DOHH2 (cell line): ENCODE results near the gene GPR4.

ENCODE experiments used
- EZH2phosphoT487 ChIP-seq: fragments of 200-600 bp; sonication (generic); IDR thresholded peaks from 2 replicates; pipeline ENCODE4 v1.6.1; 2017; ENCODE audit warnings: borderline replicate concordance, mild to moderate bottlenecking, antibody characterized with exemption, low read length, moderate library complexity, mixed read lengths
- TF ChIP-seq, protein P1 (sequence below): fragments of 200-600 bp; sonication (generic); IDR thresholded peaks from one replicate; pipeline ENCODE4 v1.5.1; 2014; ENCODE audit warnings: antibody characterized with exemption, mild to moderate bottlenecking, low read depth, low read length; ENCODE audit not compliant: poor library complexity, severe bottlenecking

DNA sequence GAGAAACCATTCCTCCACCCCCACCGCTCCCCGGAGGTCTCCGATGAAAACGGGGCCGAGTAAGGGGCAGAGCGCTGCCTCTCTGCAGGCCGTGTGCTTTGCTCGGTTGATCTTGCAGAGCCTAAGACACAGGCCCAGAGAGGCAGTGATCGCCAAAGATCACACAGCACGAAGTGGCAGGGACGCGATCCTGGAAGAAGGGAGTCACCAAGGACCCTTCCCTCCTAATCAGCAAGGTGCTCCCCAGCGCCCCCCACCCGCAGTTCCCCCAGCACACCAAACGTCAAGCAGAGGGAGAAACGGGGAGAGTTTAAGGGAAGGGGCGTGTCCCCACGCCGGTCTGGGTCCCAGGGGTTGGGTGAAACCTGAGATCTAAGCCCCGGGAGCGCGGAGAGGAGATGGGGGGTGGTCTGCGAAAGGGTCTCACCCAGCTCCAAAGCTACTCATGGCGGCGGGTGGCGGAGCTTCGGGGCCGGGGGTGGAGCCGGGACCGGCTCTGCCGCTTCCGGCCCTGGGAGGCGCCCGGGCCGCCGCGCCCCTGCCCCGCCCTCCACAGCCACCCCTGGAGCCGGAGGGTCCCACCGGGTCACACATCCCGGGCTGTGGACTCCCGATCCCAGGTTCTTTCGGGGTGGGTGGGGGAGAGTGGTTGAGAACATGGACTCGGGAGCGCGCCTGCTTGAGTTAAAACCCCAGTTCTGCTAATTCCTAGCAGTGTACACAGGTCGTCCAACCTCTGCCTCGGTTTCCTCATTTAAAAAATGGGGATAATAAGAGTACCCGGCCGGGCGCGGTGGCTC, 37.1 kb upstream of the GPR4 start, which contains the start of gene EML2:
- TF ChIP-seq, protein P1, sequence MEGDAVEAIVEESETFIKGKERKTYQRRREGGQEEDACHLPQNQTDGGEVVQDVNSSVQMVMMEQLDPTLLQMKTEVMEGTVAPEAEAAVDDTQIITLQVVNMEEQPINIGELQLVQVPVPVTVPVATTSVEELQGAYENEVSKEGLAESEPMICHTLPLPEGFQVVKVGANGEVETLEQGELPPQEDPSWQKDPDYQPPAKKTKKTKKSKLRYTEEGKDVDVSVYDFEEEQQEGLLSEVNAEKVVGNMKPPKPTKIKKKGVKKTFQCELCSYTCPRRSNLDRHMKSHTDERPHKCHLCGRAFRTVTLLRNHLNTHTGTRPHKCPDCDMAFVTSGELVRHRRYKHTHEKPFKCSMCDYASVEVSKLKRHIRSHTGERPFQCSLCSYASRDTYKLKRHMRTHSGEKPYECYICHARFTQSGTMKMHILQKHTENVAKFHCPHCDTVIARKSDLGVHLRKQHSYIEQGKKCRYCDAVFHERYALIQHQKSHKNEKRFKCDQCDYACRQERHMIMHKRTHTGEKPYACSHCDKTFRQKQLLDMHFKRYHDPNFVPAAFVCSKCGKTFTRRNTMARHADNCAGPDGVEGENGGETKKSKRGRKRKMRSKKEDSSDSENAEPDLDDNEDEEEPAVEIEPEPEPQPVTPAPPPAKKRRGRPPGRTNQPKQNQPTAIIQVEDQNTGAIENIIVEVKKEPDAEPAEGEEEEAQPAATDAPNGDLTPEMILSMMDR, result peak; percentile 91
- no peak for TF ChIP-seq EZH2phosphoT487
